DMS114 treated with DMSO at 0.1 percent for 48 hours (cell line): ENCODE results near the gene ARHGAP15.

Source experiments
- DNase-seq: peaks from one replicate; lab custom pipeline; 2025; ENCODE audit not compliant: unreplicated experiment; lab: John Stamatoyannopoulos, UW

ARHGAP15 gene

DNA sequence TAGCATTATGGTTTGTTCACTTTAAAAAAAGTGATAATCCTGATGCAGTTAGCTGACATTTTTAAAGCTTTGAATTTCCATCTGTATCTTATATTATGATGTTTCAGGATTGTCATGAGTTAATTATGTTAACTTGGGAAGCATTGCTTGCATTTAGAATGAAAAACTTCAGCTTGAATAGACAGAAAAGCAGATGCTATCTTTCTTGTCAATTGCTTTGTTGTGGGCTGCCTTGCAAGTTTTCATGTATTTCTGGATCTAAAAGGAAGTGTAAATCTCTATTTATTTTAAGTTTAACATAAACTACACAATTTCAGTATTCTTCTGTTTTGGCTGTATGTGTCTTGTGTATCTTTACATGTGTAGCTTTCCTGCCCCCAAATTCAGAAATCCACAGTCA, 479.5 kb downstream of the ARHGAP15 start:
- no peak for DNase-seq

DNA sequence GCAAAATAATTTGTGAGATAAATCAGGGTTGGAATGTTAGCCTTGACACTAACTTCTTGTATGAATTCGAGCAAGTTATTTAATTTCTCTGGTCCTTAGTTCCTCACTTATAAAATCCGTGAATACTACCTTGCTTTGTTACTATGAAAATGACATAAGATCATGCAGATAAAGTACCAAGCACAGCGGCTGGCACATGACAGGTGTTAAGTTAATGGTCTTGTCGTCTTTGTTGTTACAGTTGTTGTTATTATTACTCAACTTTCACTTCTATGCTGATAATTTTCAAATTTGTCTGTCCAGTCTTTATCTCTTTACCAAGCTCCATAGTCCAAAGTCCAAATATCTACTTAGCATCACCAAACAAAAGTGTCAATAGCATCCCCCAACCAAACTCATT, 482.1 kb downstream of the ARHGAP15 start:
- no peak for DNase-seq

DNA sequence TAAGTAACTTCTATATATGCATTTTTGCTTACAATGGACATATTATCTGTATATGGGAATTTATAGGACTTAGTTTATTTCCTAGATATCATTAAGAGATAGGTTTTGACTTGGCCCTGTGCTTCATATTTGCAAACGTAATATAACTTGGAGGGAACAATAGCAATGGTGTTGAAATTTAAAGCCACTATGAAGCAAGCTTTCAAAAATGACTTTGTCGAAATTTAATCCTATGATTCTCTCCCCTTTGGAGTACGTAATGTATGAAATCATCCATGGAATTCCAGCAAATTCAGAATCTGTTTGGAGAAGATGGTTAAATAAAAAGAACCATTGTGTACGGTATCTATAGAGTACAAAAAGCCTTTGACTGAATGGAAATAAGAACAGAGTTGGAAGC, 486.3 kb downstream of the ARHGAP15 start:
- DNase-seq, result no peak

DNA sequence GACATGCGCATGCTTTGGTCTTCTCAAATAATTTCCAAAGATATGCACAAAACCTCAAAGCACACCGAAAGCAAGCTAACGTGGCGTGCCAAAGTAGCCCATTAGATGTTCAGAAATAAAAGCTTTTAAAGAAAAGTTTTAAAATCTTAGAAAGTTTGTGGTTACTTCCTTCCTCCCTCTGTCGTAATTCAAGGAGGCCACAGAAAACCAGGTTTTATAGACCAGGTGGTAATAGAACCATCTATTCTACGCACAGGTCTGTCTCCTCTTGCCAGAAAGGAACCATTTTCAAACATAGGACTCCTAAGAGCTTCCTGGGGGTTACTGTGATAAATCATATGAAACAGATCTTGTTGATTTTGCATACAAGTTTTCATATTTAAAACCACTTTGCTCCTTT, 487.2 kb downstream of the ARHGAP15 start:
- no peak for DNase-seq

DNA sequence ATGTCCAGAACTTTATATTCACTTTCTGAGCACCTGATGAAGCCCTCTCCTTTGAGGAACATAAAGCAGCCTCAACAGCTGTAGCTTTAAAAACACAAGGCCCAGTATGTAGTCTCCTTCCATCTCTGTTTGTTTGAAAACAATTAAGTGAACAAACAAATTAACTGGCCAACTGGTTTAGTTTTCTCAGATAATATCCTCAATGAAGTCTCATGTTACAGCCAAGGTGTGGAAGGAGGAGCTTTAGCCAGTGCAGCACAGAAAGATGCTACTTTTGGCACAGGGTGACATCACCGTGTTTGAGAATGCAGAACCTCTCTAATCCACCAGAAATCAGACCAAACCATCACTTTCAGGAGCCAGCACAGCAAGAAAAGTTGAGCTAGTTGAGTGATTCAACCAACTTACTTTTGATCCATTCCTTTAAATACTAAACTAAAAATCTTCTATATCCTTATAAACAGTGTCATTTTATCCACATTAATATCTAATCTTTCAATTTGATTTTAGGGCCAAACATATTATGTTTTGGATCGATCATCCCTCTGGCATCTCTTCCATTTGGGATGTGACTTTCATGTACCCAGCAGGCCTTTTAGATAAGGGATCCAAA, 488.7 kb downstream of the ARHGAP15 start:
- no peak for DNase-seq

DNA sequence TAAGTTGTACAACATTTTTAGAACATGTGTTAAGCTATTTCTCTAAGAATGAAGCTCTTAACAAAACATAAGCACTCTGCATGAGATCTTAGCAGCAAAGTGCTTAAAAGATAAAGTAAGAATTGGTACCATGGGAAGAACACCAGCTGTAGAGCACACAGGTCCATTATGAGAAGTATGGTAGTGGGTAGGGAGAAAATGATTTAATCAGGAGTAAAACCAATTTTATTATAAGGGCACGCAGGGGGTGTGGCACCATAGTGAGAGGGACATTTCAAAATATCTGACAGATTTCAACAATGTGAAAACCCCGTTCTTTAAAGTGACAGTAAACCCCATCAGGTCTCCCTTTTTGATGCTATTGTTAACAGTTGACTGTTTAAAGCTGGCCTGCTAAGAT, 492.9 kb downstream of the ARHGAP15 start:
- no peak for DNase-seq

DNA sequence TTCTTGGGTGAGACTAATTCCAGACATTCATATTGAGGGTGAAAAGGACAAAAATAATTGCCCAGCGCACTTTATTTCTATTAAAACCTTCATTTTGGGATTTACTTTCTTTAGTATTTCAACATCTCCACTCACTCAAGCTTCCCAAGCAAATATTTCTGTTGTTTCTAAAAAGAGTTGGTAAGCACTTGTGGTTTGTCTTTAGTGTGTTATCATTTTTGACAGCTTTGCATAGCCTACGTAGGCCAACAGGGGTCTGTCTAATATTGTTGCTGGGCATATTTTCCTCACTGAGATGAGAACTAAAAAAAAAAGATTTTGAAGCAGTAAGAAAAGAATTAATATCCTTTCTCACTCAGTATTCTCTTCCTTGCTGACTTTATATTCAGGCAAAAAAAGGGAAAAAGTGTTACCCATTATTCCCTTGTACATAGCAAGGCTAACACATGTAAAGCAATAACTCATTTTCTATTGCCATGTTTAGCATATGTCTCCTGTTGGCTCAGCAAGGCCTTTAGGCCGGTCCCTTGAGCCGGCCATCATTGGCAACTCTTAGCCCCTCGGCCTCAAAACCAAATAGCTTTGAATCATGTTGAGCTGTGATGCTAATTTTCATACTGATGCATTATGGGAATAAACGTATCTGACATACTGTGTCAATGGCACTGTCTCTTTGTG, 494.2 kb downstream of the ARHGAP15 start:
- no peak for DNase-seq

DNA sequence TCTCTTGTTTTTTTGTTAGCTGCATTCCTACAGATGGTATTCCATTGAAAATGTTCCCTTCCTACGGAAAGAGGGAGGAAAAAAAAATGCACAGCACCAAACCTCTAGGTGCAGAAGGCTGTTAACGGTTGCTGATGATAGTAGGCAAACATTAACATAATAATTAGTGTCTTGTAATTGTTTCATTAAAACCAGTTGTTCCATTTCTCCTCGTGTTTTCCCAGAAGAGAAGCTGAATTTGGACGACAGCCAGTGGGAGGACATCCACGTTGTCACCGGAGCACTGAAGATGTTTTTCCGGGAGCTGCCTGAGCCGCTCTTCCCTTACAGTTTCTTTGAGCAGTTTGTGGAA, 494.7 kb downstream of the ARHGAP15 start:
- DNase-seq, result no peak

DNA sequence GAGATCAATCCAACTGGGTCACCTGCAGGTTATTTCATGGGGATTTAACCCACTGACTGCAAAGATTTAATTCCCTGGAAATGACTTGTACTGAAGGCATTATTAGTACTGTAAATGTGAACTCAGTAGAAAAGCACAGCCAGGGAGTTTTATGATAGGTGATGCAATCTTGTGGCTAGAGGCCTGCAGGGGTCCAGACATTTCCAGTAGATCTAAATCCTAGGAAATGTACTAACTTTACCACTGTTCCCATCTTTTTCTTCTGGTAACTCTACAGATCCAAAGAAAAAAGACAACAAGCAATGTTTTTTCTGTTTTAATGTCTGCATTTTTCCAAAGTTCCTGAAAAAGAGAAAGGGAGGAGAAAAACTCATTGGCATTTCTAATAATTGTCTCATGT, 500.1 kb downstream of the ARHGAP15 start:
- no peak for DNase-seq

DNA sequence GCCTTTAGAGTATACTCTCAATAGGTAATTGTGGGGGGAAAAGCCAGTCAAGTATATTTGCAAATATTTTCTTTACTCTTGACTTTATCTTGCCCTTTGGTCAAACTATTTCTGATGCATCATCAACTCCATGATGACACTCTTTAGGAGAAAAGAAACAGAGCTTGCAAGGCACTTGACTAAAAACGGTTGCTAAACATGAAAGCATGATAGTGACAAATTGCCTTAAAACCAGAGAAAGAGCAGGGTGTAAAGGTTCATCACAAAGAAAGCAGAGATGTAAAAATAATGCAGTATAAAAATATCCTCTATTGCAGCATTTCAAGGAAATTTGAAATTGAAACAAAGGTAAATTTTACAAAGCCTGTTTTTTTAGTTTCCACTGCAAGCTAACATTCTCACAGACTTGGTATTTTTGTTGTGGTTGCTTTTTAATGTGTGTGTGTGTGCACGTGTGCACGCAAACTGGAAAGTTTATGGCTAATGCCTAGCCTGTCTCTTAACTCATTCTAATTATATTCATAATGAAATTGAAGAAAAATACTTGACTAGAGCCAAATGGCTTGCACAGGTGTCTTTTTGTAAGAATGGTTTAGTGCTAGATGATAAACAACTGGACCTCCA, 503.6 kb downstream of the ARHGAP15 start:
- no peak for DNase-seq

DNA sequence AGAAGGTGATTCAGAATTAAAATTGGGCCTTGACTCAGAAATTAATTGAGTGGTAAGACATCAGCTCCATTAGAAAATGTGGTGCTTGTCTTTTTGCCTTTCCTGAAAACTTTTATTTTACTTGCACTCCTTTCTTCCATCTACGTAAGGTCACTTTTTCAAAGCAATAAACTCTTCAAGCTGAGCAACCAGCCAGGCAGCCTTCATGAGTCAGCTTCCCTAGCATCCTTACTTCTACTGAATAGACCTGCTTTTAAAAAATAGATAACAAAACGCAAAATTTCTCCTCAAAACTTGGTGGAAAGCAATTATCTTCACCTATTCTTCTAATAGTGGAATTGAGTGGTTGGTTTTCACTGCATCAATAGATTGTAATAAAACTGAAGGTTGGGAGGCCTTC, 504.2 kb downstream of the ARHGAP15 start:
- no peak for DNase-seq

DNA sequence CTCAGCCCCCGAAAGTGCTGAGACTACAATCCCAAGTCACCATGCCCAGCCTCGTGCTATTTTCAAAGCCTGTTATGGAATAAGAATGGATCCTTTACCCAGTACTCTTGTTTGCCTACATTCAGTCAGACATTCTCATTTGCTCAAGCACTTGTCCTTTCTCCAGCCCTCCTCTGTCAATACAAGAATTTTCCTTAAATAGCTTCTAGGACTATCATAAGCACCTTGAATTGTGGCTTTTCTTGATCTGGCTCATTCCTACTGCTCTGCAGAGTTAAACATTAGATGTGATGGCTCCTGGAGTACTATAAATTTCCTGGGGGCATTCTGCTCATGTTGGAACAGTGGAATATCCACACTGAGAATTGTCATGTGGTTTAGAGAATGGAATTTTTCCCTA, 506.1 kb downstream of the ARHGAP15 start:
- no peak for DNase-seq

DNA sequence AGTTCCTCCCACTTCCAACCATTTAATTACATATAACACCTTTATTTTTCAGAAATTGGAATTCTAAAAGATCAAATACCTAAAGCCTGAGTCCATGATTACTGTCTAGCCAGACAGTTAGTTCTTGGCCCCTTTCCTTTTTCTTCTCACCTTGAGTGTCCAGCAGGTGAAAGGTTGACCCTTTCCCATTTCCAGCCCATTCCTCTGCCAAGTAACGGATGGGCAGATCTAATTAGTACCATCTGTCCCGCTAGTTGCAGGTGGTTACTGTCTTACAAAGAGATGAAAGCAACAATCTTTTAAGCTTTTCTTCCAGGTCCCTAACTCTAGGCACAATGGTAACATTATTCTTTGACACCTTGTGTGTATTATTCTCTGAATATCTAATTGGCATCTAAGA, 506.7 kb downstream of the ARHGAP15 start:
- DNase-seq, result no peak

DNA sequence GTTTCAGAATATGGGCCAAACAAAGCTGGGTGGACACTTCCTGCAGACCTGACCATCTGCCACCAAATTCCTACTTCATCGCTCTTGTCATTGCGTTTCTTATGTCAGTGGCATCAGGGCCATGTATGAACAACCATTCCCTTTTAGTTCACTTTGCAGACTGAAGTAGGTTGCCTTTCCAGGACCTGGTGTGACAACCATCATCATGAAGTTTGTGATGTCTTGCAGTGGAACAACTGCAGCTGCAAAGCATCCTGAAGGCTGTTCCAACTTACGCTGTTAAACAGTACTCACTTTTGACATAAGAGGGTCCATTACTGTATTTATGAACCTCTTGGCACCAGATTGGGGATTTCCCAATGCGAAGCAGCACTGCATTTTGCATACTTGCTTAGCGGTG, 511.6 kb downstream of the ARHGAP15 start:
- no peak for DNase-seq

DNA sequence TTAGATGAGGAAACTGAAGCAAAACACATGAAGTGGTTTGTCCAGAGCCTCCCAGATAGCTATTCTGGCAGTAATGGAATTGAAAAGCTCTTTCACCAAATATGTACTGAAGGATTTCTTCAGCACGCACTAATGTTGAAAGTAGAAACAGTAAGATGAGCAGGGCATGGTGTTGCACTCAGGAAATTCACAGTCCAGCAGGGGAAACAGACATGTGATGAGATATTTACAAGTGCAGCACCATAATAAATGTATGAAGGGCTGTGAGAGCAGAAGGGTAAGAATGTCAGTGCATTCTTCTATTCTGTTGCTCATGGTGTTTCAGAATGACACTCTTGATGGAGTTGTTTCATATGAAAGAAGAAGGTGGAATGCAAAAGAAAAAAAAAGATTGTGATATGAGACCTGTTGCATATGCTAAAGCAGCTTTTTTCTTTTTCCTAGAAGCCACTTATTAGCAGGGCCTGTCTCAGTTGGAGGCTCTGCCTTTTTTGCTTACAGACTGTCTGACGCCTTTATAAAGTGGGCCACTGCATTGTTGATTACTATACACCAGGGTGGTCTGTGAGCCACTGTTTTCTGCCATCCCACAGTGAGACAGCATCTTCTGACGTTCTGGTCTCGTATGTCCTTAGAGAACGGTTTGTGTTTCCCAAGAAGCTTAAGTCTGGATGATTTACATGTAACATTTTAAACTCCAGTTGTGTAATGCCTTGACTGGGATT, 516.9 kb downstream of the ARHGAP15 start:
- no peak for DNase-seq

DNA sequence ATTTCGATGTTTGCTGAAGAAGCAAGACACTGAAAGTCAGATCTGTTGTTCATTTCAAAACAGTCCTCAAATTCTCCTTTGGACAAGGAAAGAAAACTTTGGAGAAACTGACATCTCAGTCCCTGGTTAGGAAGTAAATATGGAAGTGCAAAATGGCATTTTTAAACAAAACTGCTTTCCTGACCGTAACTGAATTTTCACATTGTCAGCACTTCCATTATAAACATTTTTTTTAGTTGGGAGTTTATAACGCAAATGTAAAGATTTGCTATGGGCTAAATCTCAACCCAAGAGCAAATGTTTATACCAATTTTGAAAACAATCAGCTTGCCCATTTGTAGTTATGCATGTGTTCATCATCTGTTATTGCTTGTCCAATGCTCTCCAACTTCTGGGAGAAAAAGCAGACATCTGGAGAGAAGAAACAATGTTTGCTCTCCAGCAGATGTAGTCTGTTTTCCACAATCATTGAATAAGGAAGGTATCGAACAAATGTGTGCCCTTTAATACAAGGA, 520.1 kb downstream of the ARHGAP15 start:
- DNase-seq, result no peak

DNA sequence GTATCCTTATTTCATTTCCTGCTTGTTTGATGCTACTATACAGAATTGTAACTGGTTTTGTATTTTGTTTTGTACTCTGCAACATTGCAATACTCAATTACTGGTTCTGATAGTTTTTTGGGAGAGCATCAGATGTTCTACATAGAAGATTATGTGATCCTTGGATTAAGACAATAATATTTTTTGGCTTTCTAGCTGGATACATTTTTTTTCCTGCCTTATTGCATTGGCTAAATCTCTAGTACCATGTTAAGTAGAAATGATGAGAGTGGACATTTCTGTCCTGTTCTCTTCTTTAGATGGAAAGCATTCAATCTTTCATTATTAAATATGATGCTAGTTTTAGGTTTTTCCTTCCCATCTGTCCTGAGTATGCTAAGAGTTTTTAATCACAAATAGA, 523.5 kb downstream of the ARHGAP15 start:
- DNase-seq, result no peak

DNA sequence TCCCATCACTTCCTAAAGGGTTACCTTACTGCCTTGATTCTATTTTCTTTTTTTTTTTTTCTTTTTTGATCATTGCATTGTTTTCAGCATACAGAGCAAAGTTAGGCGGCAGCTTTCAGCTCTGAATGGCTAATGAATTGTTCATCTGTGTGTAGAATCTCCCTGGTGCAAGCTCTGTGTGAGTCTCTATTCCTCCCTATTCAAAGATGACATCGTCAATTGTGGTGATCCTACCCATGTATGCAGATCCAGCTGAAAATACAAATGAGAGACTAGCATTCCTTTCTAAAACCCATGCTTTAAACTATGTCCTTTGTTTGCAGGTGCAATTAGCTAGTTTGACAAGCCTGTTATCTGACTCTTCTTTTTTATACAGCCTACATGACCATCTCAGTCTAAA, 539.0 kb downstream of the ARHGAP15 start:
- DNase-seq, result no peak

DNA sequence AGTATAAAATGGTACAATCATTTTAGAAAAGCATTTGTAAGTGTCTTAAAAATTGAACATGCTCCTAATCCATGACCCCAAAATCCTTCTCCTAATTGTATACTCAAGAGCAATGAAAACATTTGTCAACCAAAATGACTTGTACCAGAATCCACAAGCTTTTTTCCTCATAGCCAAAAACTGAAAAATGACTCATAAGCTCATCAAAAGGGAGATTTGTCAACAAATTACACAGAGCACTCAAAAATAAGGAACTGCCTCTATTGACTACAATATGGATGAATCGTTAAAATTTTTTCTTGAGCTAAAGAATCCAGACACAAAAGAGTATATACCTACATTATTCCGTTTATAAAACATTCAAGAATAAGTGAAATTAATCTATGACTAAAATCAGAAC, 544.8 kb downstream of the ARHGAP15 start:
- no peak for DNase-seq

DNA sequence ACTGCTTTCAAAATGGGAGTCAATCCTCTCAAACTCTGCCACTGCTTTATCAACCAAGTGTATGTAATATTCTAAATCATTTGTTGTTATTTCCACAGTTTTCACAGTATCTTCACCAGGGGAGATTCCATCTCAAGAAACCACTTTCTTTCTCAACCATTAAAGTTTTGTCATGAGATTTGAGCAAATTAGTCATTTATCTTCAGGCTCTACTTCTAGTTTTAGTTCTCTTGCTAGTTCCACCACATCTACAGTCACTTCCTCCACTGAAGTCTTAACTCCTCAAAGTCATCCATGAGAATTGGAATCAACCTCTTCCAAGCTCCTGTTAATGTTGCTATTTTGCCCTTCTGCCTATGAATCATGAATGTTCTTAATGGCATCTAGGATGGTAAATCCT, 545.8 kb downstream of the ARHGAP15 start:
- DNase-seq, result no peak

DNA sequence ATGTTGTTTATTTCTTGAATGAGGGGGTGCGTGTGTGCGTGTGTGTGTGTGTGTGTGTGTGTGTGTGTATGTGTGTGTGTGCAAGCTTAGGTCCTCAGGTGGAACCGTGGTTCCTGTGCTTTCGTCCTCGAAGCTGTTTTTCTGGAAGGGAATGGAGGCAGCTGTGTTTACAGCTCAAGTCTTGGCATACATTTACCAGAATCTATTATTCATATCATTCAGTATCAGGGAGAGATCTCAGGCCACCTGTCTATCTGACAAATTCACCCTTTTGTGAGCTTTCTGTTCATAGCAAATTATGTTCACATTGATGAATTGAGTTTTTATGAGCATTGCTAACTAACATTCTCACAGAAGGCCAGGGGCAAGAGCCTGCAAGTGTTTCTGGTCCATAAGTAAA, 550.4 kb downstream of the ARHGAP15 start:
- no peak for DNase-seq

DNA sequence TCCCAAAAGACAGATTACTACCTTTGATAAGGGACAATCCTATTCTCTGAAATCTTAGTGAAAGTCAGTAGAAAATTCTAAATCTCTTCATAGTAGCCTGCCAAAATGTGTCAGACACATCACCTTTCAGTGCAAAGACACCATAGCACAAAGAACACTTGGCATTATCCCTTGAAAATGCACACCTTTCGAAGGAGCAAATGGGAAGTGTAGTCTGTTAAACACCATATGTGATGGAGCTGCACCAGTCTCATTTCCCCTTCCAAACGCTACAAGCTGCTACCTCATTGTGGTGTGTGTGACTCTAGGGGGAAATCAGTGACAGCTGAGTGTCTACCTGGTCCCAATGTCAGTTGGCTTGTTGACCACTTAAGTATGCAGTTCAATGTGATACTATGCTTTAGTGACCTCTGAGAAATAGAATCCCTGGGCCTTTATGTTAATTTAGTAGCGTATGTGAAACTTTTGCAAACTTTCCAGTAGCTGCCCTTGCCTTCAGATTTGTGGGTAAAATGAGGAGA, 551.7 kb downstream of the ARHGAP15 start:
- DNase-seq, result no peak
